Cardiac muscle cell (in vitro differentiated cells and primary cell): Measurements from ENCODE around the gene SLC9C2. TPM values are rescaled to one million over a fixed set of nuclear protein-coding genes. Genes with fewer than 3 reads are reported as not detected.

ENCODE experiments used
- DNase-seq, 2 donors: peaks; one replicate each; pipeline versions ENCODE4 v3.0.0 to v3.0.0-alpha.2; 2010 to 2017; ENCODE audit warnings: low read depth in 1 of 2, low spot score in 1 of 2
- H3K27ac ChIP-seq: fragments of 200-600 bp; sonication (generic); 2 replicates; pipeline ENCODE4 v1.5.1; 2016
- H3K27me3 ChIP-seq: fragments of 200-600 bp; sonication (generic); 2 replicates; pipeline ENCODE4 v1.6.0; 2016; ENCODE audit warnings: control low read depth
- H3K36me3 ChIP-seq: fragments of 200-600 bp; sonication (generic); 2 replicates; pipeline ENCODE4 v1.5.1; 2016; ENCODE audit warnings: control low read depth
- H3K4me1 ChIP-seq: fragments of 200-600 bp; sonication (generic); 2 replicates; pipeline ENCODE4 v1.8.1; 2017; ENCODE audit warnings: low read depth, mild to moderate bottlenecking, mixed run types
- H3K4me3 ChIP-seq: fragments of 200-600 bp; sonication (generic); 2 replicates; pipeline ENCODE4 v1.5.1; 2016; ENCODE audit warnings: mild to moderate bottlenecking
- H3K9me3 ChIP-seq: fragments of 200-600 bp; sonication (generic); 2 replicates; pipeline ENCODE4 v1.5.1; 2017; ENCODE audit warnings: low read depth, mild to moderate bottlenecking, control low read depth
- CTCF ChIP-seq: IDR thresholded peaks from 2 replicates; pipeline ENCODE4 v1.5.1; 2012; ENCODE audit warnings: low read depth, mild to moderate bottlenecking, low read length
- polyA plus RNA-seq: library from polyadenylated mRNA; unstranded; fragments of >200 nt; fragmentation: Nextera tagmentation; extraction: Ambion mirVana; gene quantifications from 2 replicates; pipeline ENCODE4 v1.2.1, GENCODE V29; 2016
- total RNA-seq: library from RNA; depleted of rRNA; stranded (reverse); fragments of >200 nt; gene quantifications from 2 replicates; pipeline ENCODE4 v1.2.3, GENCODE V29; 2016

SLC9C2 gene
- total and polyA plus RNA-seq, 2 experiments from 2014 or later = 0.87 TPM; not detected in 1

GRCh38 chr1:173551699-173552098 is 51.2 kb downstream of the SLC9C2 start:
- Histone ChIP-seq H3K27me3 (no peaks in the 10 kb centered on the region), H3K4me3 (no peak overlapping the region), H3K9me3 (no peaks in the 10 kb centered on the region), H3K36me3 (no peaks in the 10 kb centered on the region), H3K4me1 (no peaks in the 10 kb centered on the region), H3K27ac (no peak overlapping the region)
- no peak for DNase-seq
- TF ChIP-seq CTCF = no peak

- Histone ChIP-seq H3K9me3 (no peaks in the 10 kb centered on the region), H3K36me3 (no peaks in the 10 kb centered on the region)
These were observed 53.1 kb downstream of the SLC9C2 start for GRCh38 chr1:173549813-173550212.

GRCh38 chr1:173545688-173546087 is 57.2 kb downstream of the SLC9C2 start:
- no peaks in the 10 kb centered on the region for H3K9me3 ChIP-seq
- no peak for TF ChIP-seq CTCF
- H3K27ac ChIP-seq = no peak overlapping the region
- H3K36me3 ChIP-seq = no peaks in the 10 kb centered on the region
- no peak overlapping the region for H3K4me3 ChIP-seq
- no peaks in the 10 kb centered on the region for H3K27me3 ChIP-seq
- H3K4me1 ChIP-seq = no peaks in the 10 kb centered on the region
- no peak for DNase-seq

More at GRCh38 chr1:173549813-173550212, 53.1 kb downstream of the SLC9C2 start:
- H3K27me3 ChIP-seq = no peaks in the 10 kb centered on the region
- no peak for TF ChIP-seq CTCF
- H3K4me1 ChIP-seq = no peaks in the 10 kb centered on the region
- H3K4me3 ChIP-seq = no peak overlapping the region
- H3K27ac ChIP-seq = no peak overlapping the region
- no peak for DNase-seq

GRCh38 chr1:173536223-173536622 is 66.6 kb downstream of the SLC9C2 start:
- no peaks in the 10 kb centered on the region for H3K9me3 ChIP-seq
- no peaks in the 10 kb centered on the region for H3K36me3 ChIP-seq

GRCh38 chr1:173532237-173532636 is 70.6 kb downstream of the SLC9C2 start:
- peak in 1 of 2 donors; percentile 24 for DNase-seq
- H3K9me3 ChIP-seq = no peaks in the 10 kb centered on the region
- H3K4me1 ChIP-seq = peaks cover 31% of the 10 kb centered on the region
- no peaks in the 10 kb centered on the region for H3K36me3 ChIP-seq
- no peak overlapping the region for H3K4me3 ChIP-seq
- TF ChIP-seq CTCF = no peak
- no peak overlapping the region for H3K27ac ChIP-seq
- no peaks in the 10 kb centered on the region for H3K27me3 ChIP-seq

More at GRCh38 chr1:173536223-173536622, 66.6 kb downstream of the SLC9C2 start:
- no peak overlapping the region for H3K27ac ChIP-seq
- H3K4me3 ChIP-seq = no peak overlapping the region
- DNase-seq = no peak
- H3K27me3 ChIP-seq = no peaks in the 10 kb centered on the region
- peaks cover 6% of the 10 kb centered on the region for H3K4me1 ChIP-seq
- no peak for TF ChIP-seq CTCF
